HL-60 (cell line): ENCODE results near the gene ABCD1.

Experiments used
- DNase-seq, 2 experiments: peaks; one replicate each; pipeline ENCODE4 v3.0.0-alpha.2; 2010 to 2020; ENCODE audit warnings: low read depth in 1 of 2, low spot score in 1 of 2
- H3K27ac ChIP-seq: fragments of 250-450 bp; sonication (Bioruptor Pico); replicated peaks from 2 replicates; pipeline ENCODE4 v1.5.1; 2020; ENCODE audit warnings: mild to moderate bottlenecking, moderate library complexity
- H3K27me3 ChIP-seq: fragments of 250-450 bp; sonication (Bioruptor Pico); 2 replicates; pipeline ENCODE4 v1.5.1; 2021; ENCODE audit warnings: mild to moderate bottlenecking, moderate library complexity; ENCODE audit not compliant: insufficient read depth, poor library complexity, severe bottlenecking
- H3K4me3 ChIP-seq: replicated peaks from 2 replicates; pipeline ENCODE4 v1.5.1; 2011; ENCODE audit warnings: mild to moderate bottlenecking, control low read depth, low read length; ENCODE audit not compliant: insufficient read depth
- GABPA ChIP-seq: IDR thresholded peaks from 2 replicates; pipeline ENCODE4 v1.6.1; 2012; ENCODE audit warnings: low read depth
- POLR2AphosphoS5 ChIP-seq: IDR thresholded peaks from 2 replicates; pipeline ENCODE4 v1.6.1; 2012; ENCODE audit warnings: low read depth
- REST ChIP-seq: IDR thresholded peaks from 2 replicates; pipeline ENCODE4 v1.6.1; 2012; ENCODE audit warnings: low read depth; ENCODE audit not compliant: insufficient replicate concordance
- SPI1 ChIP-seq: IDR thresholded peaks from 2 replicates; pipeline ENCODE4 v1.6.1; 2012; ENCODE audit warnings: low read depth, mild to moderate bottlenecking, borderline replicate concordance
- TF ChIP-seq, protein P1 (sequence below): IDR thresholded peaks from one replicate; pipeline ENCODE4 v1.5.1; 2011; ENCODE audit warnings: low read length, control low read depth, inconsistent platforms; ENCODE audit not compliant: insufficient read depth

ABCD1 gene

GRCh38 chrX:153726286-153727122 lies 1.8 kb downstream of the ABCD1 start:
- TF ChIP-seq, protein P1, sequence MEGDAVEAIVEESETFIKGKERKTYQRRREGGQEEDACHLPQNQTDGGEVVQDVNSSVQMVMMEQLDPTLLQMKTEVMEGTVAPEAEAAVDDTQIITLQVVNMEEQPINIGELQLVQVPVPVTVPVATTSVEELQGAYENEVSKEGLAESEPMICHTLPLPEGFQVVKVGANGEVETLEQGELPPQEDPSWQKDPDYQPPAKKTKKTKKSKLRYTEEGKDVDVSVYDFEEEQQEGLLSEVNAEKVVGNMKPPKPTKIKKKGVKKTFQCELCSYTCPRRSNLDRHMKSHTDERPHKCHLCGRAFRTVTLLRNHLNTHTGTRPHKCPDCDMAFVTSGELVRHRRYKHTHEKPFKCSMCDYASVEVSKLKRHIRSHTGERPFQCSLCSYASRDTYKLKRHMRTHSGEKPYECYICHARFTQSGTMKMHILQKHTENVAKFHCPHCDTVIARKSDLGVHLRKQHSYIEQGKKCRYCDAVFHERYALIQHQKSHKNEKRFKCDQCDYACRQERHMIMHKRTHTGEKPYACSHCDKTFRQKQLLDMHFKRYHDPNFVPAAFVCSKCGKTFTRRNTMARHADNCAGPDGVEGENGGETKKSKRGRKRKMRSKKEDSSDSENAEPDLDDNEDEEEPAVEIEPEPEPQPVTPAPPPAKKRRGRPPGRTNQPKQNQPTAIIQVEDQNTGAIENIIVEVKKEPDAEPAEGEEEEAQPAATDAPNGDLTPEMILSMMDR: no peak
- TF ChIP-seq SPI1 (peak; percentile 34; the same call in 1 of the 2 replicates), GABPA (no peak), POLR2AphosphoS5 (peak; percentile 51; the same call in 1 of the 2 replicates), REST (no peak)
- Histone ChIP-seq H3K27ac (peak overlapping the region; percentile 93), H3K27me3 (no peaks in the 10 kb centered on the region), H3K4me3 (peak overlapping the region; percentile 53)
- peak; percentile 63 to 75 for DNase-seq

DNA sequence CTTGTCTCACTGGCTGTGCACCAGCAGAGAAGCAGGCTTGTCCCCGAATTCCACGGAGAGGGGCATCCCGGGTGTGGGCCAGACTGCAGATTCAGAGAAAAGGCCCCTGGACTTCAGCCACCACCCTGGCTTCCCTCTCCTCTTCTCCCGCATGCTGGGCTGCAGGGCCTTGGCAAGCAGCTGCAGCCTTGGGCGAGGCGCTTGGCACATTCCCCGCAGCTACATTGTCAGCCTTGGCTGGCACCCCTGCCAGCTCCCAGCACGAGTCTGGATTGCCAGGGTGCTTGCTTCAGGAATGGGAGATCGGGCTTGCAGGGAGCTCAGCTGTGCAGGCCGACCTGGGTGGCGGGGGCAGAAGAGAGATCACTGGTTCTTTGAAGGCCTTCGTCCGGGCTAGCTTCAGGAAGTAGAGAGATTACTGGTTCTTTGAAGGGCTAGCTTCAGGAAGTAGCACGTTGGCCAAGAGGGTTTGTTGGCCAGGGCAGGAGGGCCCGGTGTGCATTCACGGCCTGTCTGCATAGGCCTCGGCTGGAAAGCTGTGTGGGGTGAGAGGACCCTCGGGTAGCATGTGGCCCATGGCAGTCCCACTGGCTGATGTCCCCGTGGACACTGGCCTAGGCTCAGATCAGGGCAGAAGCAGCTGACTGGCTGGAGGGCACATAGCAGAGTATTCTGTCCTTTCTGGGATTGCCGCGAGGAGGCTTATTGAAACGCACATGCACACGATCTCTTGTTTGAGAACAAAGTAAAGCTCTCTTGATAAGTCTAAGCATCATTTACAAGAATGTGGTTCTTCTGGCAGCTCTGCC lies 2.7 kb downstream of the ABCD1 start:
- DNase-seq: peak; percentile 16 to 49
- Histone ChIP-seq H3K4me3 (peak overlapping the region; percentile 53), H3K27ac (peak overlapping the region; percentile 93), H3K27me3 (no peaks in the 10 kb centered on the region)
- TF ChIP-seq SPI1 (no peak), REST (no peak)

DNA sequence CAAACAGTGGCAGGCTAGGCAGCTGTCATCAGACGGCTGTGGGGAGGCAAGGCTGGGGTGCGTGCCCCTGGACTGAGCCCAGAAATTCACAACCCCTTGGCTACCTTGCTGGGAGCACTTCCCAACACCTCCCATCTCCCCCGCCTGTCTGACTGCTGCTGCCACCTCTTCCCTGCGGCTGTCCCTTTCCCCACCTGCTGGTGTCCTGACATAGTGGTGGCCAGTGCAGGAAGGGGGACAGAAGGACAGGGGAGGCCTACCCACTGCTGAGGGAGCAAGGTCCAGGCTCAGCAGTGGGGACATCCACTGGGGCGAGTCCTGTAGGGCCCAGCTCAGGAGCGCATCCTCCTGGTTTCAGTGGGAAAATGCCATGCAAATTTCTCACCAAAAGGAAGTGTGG lies 3.4 kb downstream of the ABCD1 start:
- no peak overlapping the region; the same call in 1 of the 2 replicates for H3K27ac ChIP-seq
- H3K27me3 ChIP-seq: no peaks in the 10 kb centered on the region
- H3K4me3 ChIP-seq: no peak overlapping the region
- no peak for DNase-seq
- no peak for TF ChIP-seq SPI1
- no peak for TF ChIP-seq REST
- no peak for TF ChIP-seq POLR2AphosphoS5
- TF ChIP-seq, protein P1: no peak
- no peak for TF ChIP-seq GABPA
